Hippocampal formation (tissue), 2 donors: ENCODE measurements around the gene DMWD.

Experiments used
- DNase-seq, 2 donors: peaks; one replicate each; lab custom pipeline; 2025; lab: John Stamatoyannopoulos, UW

DMWD gene

DNA sequence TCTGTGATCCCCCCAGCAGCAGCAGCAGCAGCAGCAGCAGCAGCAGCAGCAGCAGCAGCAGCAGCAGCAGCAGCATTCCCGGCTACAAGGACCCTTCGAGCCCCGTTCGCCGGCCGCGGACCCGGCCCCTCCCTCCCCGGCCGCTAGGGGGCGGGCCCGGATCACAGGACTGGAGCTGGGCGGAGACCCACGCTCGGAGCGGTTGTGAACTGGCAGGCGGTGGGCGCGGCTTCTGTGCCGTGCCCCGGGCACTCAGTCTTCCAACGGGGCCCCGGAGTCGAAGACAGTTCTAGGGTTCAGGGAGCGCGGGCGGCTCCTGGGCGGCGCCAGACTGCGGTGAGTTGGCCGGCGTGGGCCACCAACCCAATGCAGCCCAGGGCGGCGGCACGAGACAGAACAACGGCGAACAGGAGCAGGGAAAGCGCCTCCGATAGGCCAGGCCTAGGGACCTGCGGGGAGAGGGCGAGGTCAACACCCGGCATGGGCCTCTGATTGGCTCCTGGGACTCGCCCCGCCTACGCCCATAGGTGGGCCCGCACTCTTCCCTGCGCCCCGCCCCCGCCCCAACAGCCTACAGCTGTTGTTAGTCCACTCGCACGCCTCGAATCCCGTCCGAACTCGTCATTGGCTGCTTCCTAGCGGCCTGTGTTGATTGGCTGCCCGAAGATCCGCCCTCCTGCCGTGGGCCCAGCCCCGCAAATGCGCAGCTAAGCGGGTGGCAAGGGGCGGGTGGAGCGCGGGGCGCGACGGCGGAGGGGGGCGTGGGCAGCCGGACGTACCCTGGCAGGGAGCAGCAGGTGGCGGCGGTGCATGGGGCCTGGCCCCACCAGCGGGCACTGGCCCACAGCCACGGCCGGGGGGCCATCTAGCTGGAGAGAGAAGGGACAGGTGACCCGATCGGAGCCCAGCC is 22.2 kb downstream of the DMWD start:
- DNase-seq, result peak; percentile 83 to 91

DNA sequence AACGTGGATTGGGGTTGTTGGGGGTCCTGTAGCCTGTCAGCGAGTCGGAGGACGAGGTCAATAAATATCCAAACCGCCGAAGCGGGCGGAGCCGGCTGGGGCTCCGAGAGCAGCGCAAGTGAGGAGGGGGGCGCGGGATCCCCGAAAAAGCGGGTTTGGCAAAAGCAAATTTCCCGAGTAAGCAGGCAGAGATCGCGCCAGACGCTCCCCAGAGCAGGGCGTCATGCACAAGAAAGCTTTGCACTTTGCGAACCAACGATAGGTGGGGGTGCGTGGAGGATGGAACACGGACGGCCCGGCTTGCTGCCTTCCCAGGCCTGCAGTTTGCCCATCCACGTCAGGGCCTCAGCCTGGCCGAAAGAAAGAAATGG is 22.8 kb downstream of the DMWD start:
- DNase-seq, result peak in 1 of 2 donors; percentile 51

DNA sequence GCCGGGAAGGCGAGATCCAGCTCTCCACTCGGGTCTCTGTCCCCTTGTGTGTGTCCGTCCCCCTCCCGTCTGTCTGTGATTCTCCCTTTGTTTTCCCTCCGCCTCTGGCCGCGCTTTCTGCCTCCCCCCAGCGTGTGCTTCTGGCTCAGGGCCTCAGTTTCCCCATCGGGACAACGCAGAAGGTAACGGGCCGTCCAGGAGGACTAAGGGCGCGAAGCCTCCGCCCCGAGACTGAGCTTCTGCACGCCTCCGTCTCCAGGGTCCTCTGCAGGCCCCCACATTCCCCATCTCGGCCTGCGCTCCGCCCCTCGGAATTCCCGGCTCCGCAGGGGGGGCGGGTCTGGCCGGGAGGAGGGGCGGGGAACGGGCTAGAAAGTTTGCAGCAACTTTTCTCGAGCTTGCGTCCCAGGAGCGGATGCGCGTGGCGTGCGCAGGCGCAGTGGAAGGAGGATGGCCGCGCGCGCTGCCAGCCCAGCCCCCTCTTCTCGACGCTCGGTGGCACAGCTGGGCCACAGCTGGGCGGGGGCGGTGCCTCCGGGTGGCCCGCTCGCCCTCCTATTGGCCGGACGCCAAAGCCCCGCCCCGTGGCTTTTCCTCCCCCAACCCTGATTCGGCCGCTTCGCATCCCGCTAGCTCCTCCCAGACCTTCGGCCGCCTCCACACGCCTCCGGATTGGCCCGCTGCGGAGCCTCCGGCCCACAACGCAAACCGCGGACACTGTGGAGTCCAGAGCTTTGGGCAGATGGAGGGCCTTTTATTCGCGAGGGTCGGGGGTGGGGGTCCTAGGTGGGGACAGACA is 23.5 kb downstream of the DMWD start, which contains the start of gene SIX5:
Gene SIX5, minus strand, starts transcription at position 269 of the 799 bp plus-strand sequence. CDS start 408 bp downstream, outside the sequence.
- DNase-seq, result peak; percentile 93

DNA sequence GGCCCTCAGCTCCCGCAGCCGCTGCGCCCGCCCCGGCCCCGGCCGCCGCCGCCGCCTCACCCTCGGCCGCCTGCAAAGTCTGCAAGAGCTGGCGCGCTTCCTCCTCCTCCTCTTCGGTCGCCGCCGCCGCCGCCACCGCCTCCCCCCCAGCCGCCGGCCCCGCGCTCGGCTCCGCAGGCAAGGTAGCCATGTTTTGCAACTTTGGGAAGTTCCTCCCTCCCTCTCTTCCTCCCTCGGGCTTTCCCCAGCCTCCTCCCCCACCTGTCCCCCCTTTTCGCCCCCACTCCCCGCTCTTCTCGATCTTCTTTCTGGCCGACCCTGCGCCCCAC is 24.0 kb downstream of the DMWD start:
- DNase-seq, result no peak

DNA sequence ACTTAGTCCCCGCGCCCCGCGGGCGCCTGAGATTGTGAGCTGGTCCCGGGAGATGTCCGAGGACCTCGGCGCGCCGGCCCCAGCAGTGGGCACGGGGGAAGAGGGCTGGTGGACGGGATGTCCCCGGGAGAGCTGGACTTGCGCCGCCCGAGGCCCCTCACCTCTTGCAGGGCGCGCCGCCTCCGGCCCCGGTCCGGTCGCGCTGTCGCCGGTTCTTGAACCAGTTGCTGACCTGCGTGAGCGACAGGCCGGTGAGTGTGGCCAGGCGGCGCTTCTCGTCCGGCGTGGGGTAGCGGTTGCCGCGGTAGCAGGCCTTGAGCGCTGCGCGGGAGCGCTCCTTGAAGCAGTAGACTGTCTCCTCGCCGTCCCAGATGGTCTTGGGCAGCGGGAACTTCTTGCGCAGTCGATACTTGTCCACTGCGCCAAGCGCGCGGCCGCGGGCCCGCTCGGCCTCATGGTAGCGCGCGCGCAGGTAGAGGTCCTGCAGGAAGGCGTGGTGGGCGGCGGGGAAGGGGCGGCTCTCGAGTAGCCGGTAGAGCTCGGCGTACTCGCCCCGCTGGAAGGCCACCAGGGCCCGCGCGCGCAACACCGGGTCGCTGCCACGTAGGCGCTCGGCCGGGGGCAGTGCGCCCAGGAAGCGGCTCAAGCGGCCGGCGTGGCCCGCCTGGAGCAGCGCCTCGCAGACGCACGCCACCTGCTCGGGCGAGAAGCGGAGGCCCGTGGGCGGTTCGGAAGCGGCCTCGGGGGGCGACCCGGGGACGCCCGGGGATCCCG is 24.6 kb downstream of the DMWD start:
- DNase-seq, result peak in 1 of 2 donors; percentile 5

DNA sequence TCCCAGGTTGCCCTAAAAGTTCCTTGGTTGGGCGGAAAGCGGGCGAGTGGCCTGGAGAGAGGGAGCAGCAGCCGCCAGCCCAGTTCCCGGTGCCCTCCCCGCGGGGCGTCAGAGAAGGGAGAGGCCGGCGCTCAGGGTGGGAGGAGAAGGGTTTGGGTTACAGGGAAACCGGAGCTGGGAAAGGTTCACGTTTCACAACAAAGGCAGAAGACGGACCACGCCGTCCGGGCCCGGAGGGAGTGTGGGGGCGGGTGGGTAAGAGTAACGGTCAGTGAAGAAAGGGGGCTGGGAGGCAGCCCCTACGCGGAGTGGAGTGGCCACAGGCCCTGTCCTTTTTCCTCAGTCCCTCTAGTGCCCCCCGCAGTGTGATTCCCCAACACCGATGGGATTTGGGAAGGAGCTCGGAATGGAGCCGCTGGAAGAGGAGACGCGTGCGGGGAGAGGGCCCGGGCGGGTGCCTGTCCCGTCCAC is 25.2 kb downstream of the DMWD start:
- DNase-seq, result no peak

DNA sequence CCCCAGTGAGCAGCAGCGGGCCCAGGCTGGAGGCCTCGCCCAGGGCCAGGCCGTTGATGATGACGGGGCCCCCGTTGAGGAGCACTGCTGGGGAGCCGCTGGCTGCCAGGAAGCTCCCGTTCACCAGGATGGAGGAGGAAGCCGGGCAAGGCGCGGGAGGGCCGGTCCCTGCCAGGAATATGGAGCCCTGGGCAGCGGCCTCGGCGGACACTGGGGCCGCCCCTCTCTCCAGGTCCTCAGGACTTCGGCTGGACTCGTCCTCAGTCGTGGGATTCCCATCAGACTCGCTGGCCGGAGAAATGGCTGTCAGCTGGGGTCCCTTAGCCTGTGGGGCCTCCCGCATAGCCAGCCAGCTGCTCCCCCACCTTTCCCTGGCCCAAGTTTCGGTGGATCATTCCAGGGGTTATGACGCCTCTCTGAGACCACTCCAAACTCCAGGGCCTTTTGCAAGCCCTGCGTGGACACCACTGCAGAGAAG is 25.7 kb downstream of the DMWD start:
- no peak for DNase-seq

DNA sequence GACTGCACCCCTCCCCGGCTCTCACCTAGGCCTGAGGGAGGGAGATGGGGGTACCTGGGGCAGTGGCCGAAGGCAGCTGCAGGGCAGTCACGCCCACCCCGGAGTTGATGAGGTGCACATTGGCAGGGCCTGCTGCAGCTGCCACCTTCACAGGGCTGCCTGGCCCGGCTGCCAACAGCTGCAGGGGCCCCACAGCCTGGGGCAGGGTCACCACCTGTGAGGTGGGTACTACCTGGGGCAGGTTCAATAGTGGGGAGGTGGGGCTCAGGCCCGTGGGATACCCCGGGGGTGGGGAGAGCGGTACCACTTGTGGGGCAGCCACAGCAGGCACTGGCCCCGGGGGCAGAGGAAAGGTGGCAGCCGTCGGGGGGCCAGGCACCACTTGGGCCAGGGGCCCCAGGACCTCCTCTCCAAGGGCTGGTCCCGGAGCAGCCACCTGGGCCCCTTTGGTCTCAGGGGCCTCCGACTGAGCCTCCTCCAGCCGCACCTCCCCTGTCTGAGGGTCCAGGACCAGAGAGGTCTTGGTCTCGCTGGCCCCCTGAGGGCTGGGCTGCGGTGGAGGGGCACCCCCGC is 26.3 kb downstream of the DMWD start:
- DNase-seq, result no peak

DNA sequence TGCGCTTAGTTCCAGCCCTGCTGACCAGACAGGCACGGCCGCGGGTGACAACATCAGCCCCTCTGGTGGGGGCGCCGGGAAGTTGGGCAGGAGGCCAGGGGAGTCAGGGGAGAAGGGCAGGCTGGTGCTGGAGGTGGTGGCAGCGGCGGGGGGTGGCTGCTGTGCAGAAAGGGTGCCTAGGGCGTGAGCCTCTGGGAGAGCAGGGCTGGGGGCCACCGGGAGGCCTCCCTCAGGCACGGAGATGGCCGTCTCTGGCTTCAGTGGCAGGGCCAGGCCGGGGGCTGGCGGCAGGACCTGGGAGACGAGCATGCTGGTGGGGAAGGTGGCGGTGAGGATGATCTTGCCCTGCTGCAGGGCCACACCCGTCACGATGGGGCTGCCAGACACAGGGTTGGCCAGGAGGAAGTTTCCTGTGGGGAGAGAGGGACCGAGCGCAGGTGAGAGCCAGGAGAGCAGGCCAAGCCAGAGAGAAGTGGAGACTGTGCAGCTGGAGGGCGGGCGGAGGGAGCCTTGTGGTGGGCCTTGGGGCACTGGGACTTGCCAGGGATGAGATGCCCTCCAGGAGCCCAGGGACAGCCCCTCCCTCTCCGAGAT is 26.8 kb downstream of the DMWD start:
- no peak for DNase-seq

DNA sequence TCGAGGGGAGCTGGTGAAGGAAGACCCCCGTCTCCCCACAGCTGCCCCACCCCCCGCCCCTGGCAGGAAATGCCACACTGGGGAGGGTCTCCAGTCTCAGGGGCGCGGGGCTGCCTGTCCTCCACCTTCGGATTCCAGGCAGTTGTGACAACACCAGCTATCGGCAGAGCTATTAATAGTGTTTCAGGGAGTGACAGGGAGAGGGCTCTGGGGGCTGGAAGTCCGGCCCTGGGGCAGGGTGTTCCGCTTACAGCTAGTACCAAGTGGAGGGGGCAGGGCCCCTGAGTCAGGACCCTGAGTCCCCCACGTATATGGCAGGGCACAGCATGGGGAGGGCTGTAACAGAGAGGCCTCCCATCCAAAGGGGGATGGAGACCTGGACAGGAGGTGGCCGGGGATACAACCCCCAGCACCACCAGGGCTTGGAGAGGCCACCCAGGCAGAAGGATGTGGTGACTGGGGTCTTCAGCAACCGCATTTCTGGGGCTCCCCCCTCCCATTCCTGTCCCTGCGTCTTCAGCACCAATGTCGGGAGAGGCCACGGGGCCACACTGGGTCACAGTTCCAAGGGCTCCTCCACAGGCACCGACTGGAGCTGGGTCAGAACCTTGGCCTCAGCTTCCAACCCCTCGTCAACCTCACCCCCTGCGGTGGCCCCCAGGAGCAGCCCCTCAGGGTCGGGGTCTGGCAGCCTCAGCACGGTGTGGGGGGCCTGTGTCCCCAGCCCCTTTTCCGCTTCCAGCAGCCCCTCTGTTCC is 27.5 kb downstream of the DMWD start:
- no peak for DNase-seq

DNA sequence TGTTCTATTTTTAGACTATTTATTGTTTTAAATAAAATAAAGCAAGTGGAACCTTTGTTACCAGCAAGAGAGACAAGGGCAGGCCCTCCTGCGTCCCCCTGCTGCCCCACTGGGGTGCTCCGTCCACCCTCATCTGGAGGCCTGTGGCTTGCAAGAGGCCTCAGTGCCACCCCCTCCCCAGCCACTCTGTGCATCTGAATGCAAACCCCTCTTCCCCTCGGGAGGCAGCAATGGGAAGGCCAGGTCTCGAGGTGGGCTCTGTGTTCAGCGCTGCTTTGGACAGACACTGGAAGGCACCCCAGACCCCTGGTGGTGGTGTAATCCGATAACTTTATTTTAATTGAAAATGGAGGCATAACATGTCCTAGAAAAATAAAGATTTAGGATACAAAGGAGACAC is 28.2 kb downstream of the DMWD start:
- no peak for DNase-seq

DNA sequence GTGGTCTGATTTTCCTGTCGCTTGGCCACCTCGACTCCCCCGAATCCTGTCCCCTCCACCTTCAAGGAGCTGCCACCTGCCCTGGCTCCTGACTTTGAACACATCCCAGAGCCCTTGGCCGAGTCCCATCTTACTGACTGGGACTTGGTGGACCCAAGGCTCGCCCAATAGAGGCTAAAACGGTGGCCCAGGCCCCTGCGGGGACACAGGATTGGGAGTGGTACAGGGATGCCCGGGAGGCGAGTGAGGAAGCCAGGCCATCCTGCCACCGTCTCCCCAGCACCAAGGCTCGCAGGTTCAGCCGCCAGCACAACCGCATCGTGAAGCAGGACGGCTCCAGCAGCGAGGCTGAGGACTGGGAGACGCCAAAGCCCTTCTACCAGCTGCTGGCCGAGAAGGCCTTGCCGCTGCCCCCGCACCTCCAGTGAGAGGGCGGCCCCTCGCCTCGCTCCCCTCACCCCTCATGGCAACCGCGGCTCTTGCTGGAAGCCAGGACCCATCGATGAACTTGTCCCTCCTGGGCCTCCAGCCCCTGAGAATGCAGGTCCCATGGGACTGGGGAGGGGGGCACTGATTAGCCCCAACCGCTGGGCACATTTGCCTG is 28.9 kb downstream of the DMWD start:
- no peak for DNase-seq

DNA sequence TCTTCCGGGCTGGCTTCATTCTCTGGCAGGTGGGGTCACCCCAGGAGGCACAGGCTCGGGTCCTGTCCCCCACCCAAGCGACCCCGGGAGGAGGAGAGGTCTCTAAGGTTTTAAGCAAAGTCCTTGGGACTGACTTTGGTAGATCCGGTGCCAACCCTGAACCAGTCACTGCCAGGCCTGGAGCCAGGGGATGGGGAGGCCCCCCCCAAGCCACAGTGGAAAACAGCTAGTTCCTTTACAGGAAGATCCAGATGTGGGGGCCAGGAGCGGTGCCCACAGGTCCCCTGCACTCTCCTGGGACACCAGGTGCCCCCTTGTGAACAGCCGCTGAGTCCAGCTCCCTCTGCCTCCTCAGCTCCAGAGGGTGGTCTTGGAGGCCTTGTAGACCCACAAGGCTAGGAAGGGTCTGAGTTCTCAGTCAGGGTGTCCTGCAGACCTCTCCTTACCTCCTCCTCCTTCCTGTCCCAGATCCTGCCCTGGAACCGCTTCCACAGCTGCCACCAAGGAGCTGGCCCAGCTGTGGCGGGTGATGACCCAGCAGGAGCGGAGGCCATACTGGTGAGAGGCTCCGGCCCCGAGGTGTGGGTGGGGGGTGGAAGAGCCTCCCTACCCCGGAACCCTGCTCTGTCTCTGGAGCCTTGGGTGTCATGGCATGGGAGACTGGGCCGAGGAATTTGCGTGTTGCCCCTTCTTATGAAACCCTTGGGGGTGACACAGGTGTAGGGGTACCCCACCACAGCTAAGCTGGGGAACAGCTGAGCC is 29.6 kb downstream of the DMWD start:
- no peak for DNase-seq

DNA sequence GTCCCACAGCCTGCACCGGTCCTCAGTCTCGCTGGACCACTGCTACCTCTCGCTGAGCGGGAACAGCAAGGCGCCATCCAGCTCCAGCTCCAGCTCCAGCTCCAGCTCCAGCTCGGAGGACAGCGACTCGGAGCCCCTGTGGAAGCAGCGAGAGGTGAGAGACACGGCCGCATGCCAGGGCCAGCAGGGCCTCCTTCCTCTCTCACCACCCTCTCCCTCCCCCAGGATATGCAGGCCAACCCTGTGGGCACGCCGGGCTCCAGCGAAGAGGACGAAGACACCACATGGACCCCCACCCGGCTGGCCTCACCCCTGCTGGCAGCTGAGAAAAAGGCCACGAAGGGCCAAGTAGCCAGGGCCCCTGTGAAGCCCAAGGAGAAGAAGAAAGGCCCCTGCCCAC is 30.9 kb downstream of the DMWD start:
- DNase-seq, result no peak

DNA sequence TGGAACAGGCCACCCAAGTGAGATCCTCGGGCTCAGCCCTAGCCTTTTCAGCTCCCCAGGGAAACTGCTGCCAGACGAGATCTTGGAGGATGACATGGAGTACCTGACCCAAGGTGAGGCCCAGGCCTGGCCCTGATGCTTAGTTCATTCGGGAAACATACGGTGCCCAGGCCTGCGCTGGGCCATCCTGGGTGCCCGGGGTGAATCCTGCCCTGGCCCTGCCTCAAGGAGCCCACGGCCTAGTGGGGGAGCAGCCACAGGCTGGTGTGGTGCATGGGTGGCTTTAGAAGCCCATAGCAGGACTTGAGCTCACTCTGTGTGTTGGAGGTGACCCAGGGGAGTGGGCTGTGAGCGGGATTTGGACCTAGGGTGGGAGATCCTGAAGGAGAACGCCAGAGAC is 33.7 kb downstream of the DMWD start:
- no peak for DNase-seq

DNA sequence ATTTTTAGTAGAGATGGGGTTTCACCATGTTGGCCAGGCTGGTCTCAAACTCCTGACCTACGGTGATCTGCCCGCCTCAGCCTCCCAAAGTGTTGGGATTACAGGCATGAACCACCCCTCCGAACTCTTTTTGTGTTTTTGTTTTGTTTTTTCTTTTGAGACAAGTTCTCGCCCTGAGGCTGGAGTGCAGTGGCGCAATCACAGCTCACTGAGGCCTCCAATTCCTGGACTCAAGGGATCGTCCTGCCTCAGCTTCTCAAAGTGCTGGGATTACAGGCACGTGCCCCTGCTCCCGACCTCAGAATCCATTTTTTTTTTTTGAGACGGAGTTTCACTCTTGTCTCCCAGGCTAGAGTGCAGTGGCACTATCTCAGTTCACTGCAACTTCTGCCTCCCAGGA is 35.0 kb downstream of the DMWD start:
- no peak for DNase-seq

DNA sequence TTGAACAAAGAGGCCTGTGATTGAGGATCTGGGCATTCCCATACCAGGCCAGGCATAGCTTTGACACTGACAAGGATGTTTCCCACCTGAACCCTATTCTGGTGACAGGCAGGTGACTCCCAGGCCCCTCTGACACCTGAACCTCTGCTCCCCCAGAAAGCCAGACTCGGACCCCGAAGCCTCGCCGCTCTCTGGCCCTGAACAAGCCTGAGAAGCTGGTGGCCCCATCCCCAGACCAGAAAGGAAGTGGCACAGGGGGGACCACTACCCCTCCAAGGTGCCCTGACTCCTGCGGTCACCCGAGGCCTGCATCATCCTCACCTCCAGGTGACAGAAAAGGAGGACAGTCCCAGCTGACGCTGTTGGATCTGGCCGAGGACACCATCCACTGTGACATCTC is 38.3 kb downstream of the DMWD start:
- no peak for DNase-seq

DNA sequence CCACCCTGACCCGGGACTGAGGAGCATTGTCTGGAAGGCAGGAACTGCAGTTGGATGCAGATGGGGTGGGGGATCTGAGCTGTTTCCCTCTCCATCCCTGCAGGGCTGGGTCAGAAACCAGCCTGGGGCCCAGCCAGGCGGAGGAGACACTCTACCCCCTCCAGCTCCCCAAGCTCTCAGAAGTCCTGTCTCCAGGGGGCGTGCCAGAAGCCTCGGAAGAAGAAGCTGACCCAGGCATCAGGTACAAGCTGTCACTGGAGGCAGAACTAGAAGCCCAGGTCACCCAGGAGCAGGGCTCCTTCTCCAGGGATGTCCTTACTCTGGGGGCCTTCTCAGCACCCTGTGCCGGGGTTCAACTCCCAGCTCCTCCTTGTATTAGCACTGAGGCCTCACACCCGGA is 39.1 kb downstream of the DMWD start:
- DNase-seq, result no peak

DNA sequence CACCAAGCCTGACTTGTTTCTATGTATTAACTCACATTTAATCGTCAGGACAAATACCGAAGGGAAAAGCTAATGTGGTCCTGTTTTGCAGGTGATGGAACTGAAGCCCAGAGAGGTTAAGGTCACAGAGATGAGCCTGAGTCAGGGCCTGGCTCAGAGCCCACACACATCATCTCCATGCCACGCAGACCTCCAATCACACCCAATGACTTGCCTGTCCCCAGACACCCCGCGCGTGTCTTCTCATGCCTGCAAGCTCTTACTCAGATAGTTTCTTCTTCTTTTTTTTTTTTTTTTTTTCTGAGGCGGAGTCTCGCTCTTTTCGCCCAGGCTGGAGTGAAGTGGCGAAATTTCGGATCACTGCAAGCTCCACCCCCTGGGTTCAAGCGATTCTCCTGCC is 40.0 kb downstream of the DMWD start:
- DNase-seq, result no peak
